ENCODE results near the gene IGFLR1. TPM values are rescaled to one million over a fixed set of nuclear protein-coding genes. Genes with fewer than 3 reads are reported as not detected.

The IGFLR1 gene
- total and polyA plus RNA-seq, 3 experiments from 2014 or later: 96.7 to 110 (median 108) TPM

DNA sequence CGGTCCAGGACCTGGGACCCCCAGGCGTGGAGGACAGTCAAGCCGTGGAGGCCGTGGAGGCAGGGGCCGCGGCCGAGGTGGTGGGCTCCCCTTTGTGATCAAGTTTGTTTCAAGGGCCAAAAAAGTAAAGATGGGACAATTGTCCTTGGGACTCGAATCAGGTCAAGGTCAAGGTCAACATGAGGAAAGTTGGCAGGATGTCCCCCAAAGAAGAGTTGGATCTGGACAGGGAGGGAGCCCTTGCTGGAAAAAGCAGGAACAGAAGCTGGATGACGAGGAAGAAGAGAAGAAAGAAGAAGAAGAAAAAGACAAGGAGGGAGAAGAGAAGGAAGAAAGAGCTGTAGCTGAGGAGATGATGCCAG, 22.1 kb downstream of the IGFLR1 start:
- CTCF ChIA-PET: interaction anchor here (0.9 kb wide), 1 partner anchor 17 kb away, joined by 4 read pairs; no protein-coding TSS in a partner anchor
- peak overlapping the region in 4 of 8 donors; percentile 39 to 73 (median 50) for H3K27ac Mint-ChIP-seq
- Histone ChIP-seq H3K27me3 (ENCODE audit: insufficient read depth, low read length, poor library complexity, severe bottlenecking) (no peaks in the 10 kb centered on the region), H3K4me1 (ENCODE audit: insufficient read depth, low read length) (peaks cover 30% of the 10 kb centered on the region), H3K36me3 (ENCODE audit: insufficient read depth, low read length) (peaks cover 31% of the 10 kb centered on the region), H3K27ac (ENCODE audit: low read depth, low read length) (no peak overlapping the region), H3K9me3 (ENCODE audit: low read length) (no peaks in the 10 kb centered on the region), H3K4me3 (ENCODE audit: low read length) (no peak overlapping the region)
- DNase-seq: no peak
- no peaks in the 10 kb centered on the region for H3K9me3 Mint-ChIP-seq
- peaks cover 4 to 62% (median 5%) of the 10 kb centered on the region in 3 donors for H3K36me3 Mint-ChIP-seq
- peak overlapping the region in 4 of 7 donors; percentile 24 to 74 (median 40) for H3K4me3 Mint-ChIP-seq
- H3K27me3 Mint-ChIP-seq: peaks cover 0 to 2% of the 10 kb centered on the region in 2 donors
- peaks cover 24 to 44% (median 27%) of the 10 kb centered on the region in 3 donors for H3K4me1 Mint-ChIP-seq
- POLR2A ChIA-PET: interaction anchor here (1.7 kb wide), 1 partner anchor 25 kb away, joined by 4 read pairs; the partner anchor contains the start of genes PSENEN and U2AF1L4

DNA sequence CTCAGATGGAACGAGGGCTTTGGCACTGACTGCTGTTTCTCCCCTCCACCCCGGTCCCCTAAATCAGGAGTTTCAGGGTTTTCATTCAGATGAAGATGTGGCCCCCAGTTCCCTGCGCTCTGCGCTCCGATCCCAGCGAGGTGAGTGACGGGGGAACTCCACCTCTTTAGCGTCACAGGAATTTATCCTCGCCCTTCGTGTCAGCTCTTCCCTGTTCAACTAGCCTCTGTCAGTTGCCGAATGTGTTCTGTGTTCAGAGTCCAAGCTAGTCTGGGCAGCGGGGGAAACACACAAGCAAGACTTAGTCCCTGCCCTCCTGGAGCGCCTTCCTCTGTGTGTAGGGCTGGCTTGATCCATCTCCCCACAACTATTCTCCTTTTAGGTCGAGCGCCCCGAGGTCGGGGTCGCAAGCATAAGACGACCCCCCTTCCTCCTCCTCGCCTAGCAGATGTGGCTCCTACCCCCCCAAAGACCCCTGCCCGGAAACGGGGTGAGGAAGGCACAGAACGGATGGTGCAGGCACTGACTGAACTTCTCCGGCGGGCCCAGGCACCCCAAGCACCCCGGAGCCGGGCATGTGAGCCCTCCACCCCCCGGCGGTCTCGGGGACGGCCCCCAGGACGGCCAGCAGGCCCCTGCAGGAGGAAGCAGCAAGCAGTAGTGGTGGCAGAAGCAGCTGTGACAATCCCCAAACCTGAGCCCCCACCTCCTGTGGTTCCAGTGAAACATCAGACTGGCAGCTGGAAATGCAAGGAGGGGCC, 22.7 kb downstream of the IGFLR1 start:
- POLR2A ChIA-PET: interaction anchor here (0.5 to 1.9 kb wide), 7 partner anchors 7 to 28 kb away, joined by 3 to 11 read pairs (median 5); partner anchors contain the start of genes IGFLR1, LIN37, PSENEN and U2AF1L4
- DNase-seq: no peak
- Mint-ChIP-seq H3K27ac (peak overlapping the region; percentile 19 to 93 (median 75)), H3K4me1 (peaks cover 28 to 50% (median 33%) of the 10 kb centered on the region in 3 donors), H3K9me3 (no peaks in the 10 kb centered on the region), H3K4me3 (peak overlapping the region; percentile 86 to 95 (median 90)), H3K27me3 (peaks cover 0 to 2% of the 10 kb centered on the region in 2 donors), H3K36me3 (peaks cover 4 to 56% (median 5%) of the 10 kb centered on the region in 3 donors)
- H3K36me3 ChIP-seq (ENCODE audit: insufficient read depth, low read length): peaks cover 25% of the 10 kb centered on the region
- peak overlapping the region; percentile 76 for H3K27ac ChIP-seq (ENCODE audit: low read depth, low read length)
- H3K4me3 ChIP-seq (ENCODE audit: low read length): peak overlapping the region; percentile 72
- H3K27me3 ChIP-seq (ENCODE audit: insufficient read depth, low read length, poor library complexity, severe bottlenecking): no peaks in the 10 kb centered on the region
- CTCF ChIA-PET: interaction anchor here (0.6 to 1.4 kb wide), 4 partner anchors 18 to 107 kb away, joined by 3 to 5 read pairs (median 4); partner anchors contain the start of gene HAUS5
- no peaks in the 10 kb centered on the region for H3K9me3 ChIP-seq (ENCODE audit: low read length)
- peaks cover 35% of the 10 kb centered on the region for H3K4me1 ChIP-seq (ENCODE audit: insufficient read depth, low read length)

DNA sequence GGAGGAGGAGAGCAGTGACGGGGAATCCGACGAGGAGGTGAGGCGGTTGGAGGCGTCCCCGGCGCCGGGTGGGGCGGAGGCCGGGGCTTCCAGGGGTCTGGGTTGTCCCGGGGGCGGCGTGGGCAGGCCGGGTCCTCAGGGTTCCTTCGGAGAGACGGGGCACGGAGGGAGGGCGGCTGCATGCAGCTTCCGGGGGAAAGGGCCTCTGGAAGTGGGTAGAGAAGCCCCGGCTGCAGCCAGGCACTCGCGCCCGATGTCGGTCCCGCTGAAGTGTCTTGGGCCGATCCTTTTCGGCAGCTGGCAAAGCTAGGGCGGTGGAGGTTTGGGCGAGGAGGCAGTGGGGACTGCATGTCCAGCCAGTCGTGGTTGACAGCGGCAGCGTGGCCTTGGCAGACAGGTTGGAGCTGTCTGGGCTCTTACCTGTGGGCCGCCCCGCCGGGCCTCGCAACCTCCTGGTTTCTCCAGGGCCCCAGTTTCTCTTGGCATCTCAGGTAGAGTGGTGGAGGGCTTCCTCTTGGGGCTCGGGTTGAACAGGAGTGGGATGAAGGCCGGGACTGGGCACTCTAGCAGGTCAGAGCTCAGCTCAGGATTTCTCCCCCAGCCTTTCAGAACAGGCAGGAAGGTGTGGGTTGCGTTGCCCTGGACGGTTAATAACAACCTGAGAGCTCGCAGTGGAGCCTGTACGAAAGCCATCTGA, 23.8 kb downstream of the IGFLR1 start:
- H3K4me1 ChIP-seq (ENCODE audit: insufficient read depth, low read length): peaks cover 46% of the 10 kb centered on the region
- Mint-ChIP-seq H3K27ac (peak overlapping the region; percentile 74 to 96 (median 88)), H3K4me1 (peaks cover 39 to 61% (median 44%) of the 10 kb centered on the region in 3 donors), H3K36me3 (peaks cover 0 to 47% (median 4%) of the 10 kb centered on the region in 3 donors), H3K27me3 (peaks cover 0 to 4% of the 10 kb centered on the region in 2 donors), H3K4me3 (peak overlapping the region; percentile 86 to 95 (median 90)), H3K9me3 (no peaks in the 10 kb centered on the region)
- H3K4me3 ChIP-seq (ENCODE audit: low read length): peak overlapping the region; percentile 72
- H3K36me3 ChIP-seq (ENCODE audit: insufficient read depth, low read length): peaks cover 14% of the 10 kb centered on the region
- H3K27ac ChIP-seq (ENCODE audit: low read depth, low read length): peak overlapping the region; percentile 76
- POLR2A ChIA-PET: interaction anchor here (0.5 to 1.9 kb wide), 9 partner anchors 8 to 30 kb away, joined by 3 to 11 read pairs (median 5); partner anchors contain the start of genes IGFLR1, LIN37, PSENEN and U2AF1L4
- H3K9me3 ChIP-seq (ENCODE audit: low read length): no peaks in the 10 kb centered on the region
- peak; percentile 36 to 66 (median 43) for DNase-seq
- CTCF ChIA-PET: interaction anchor here (0.7 to 1.4 kb wide), 5 partner anchors 12 to 106 kb away, joined by 3 to 5 read pairs (median 3); partner anchors contain the start of gene HAUS5
- no peaks in the 10 kb centered on the region for H3K27me3 ChIP-seq (ENCODE audit: insufficient read depth, low read length, poor library complexity, severe bottlenecking)

DNA sequence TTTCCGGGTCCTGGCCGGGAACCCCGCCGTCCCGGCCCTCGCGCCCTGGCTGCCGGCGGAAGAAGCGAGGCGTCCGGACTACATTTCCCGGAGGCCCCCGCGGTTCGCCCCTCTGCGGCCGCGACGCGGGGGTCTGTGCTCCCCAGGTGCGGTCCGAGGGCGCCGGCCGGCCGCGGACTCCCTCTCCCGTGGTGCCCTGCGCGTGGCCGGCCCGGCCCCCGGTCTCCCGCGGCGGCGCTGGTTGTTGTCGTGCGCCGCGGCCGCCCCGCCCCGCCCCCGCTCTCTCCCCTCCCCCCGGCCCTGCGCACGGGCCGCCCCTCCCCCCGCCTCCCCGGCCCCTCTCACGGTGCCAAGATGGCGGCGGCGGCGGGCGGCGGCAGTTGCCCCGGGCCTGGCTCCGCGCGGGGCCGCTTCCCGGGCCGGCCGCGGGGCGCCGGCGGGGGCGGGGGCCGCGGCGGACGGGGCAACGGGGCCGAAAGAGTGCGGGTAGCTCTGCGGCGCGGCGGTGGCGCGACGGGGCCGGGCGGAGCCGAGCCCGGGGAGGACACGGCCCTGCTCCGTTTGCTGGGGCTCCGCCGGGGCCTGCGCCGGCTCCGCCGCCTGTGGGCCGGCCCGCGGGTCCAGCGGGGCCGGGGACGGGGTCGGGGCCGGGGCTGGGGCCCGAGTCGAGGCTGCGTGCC, 24.4 kb downstream of the IGFLR1 start, which contains the start of gene KMT2B:
TSS of gene KMT2B (plus strand) at position 339 of the 680 bp plus-strand sequence. CDS start at position 355, 16 bp downstream.
- Histone ChIP-seq H3K27ac (ENCODE audit: low read depth, low read length) (peak within 1 kb of the TSS; percentile 76), H3K4me3 (ENCODE audit: low read length) (peak within 1 kb of the TSS; percentile 89), H3K27me3 (ENCODE audit: insufficient read depth, low read length, poor library complexity, severe bottlenecking) (no peaks in the 10 kb centered on the region), H3K36me3 (ENCODE audit: insufficient read depth, low read length) (peaks cover 8% of the 10 kb centered on the region), H3K4me1 (ENCODE audit: insufficient read depth, low read length) (peaks cover 53% of the 10 kb centered on the region), H3K9me3 (ENCODE audit: low read length) (no peaks in the 10 kb centered on the region)
- DNase-seq: no peak
- Mint-ChIP-seq H3K27me3 (peaks cover 0 to 4% of the 10 kb centered on the region in 2 donors), H3K9me3 (no peaks in the 10 kb centered on the region), H3K27ac (peak within 1 kb of the TSS; percentile 83 to 98 (median 94)), H3K4me1 (peaks cover 44 to 64% (median 51%) of the 10 kb centered on the region in 3 donors), H3K4me3 (peak within 1 kb of the TSS; percentile 88 to 98 (median 91)), H3K36me3 (peaks cover 0 to 40% (median 2%) of the 10 kb centered on the region in 3 donors)
- ChIA-PET CTCF (interaction anchor here (1.1 to 1.4 kb wide), 3 partner anchors 13 to 25 kb away, joined by 3 to 5 read pairs (median 3); no protein-coding TSS in a partner anchor), POLR2A (interaction anchor here (0.9 to 1.9 kb wide), 7 partner anchors 15 to 30 kb away, joined by 3 to 11 read pairs (median 5); partner anchors contain the start of genes IGFLR1, LIN37, PSENEN and U2AF1L4)

DNA sequence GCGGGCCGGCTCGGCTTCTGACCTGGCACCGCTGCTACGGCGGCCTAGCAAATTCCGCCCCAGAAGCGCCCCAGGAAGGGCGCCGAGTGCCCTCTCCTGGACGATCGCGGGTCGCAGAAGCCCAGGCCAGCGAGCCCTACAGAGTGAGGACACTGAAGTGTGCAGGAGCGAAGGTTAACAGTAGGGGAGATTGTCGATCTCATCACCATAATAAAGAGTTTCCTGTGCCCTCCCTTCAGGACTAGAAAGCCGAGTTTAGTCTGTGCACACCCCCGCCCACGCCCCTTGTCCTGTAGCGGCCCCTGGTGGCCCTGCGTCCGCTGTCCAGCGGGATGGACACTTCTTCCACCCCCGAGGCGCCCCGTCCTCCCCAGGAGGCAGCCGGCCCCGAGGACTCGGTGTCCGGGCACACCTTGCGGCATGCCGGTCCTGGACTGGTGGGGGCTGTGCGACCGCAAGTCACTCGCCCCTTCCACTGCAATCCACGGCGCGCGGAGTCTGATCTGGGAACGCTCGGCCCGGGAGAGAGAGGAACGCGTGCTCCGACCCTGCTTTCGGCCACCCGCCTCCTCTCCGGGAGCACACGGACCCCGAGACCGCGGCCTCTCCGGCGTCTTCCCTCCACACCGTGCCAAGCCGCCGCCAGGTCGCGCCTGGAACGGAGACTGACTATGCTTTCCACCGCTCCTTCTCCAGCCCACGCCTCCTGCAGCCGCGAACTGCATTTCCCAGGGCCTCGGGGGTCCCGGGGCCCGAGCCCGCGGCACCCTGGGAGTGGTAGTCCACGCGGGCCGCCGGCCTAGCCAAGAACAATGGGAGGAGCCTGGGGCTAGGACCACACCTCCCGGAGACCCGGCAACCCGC, 25.2 kb downstream of the IGFLR1 start:
- Mint-ChIP-seq H3K4me3 (peak overlapping the region; percentile 86 to 98 (median 91)), H3K27ac (peak overlapping the region; percentile 83 to 98 (median 94))
- POLR2A ChIA-PET: interaction anchor here (1.9 kb wide), 1 partner anchor 28 kb away, joined by 6 read pairs; the partner anchor contains the start of genes PSENEN and U2AF1L4

DNA sequence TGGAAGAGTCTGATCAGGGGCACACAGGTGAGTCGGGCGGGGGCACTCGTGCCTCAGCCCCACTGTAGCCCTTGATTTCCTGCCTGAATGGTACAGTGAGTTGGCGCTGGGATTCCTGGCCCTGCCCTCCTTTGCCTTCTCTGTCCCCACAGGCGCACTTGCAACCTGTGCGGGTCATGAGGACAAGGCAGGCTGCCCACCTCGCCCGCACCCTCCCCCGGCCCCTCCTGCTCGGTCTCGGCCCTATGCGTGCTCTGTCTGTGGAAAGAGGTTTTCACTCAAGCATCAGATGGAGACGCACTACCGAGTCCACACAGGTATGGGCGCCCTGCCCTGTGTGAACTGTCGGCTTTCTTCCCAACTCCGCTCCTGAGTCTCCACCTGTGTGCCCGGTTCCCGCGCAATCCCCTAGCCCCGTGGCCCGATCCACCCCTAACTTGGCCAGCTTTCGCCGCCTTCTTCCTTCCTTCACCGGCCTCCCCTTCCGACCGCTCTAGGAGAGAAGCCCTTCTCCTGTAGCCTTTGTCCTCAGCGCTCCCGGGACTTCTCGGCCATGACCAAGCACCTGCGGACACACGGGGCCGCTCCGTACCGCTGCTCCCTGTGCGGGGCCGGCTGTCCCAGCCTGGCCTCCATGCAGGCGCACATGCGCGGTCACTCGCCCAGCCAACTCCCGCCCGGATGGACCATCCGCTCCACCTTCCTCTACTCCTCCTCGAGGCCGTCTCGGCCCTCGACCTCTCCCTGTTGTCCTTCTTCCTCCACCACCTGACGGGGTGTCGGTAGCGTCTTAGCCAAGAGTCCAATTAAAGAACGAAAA, 26.1 kb downstream of the IGFLR1 start:
- peaks cover 0 to 25% (median 2%) of the 10 kb centered on the region in 3 donors for H3K36me3 Mint-ChIP-seq

More for the DNA sequence above, 25.2 kb downstream of the IGFLR1 start:
- H3K9me3 ChIP-seq (ENCODE audit: low read length): no peaks in the 10 kb centered on the region
- H3K4me1 Mint-ChIP-seq: peaks cover 50 to 72% (median 58%) of the 10 kb centered on the region in 3 donors
- H3K27me3 Mint-ChIP-seq: peaks cover 0 to 4% of the 10 kb centered on the region in 2 donors
- H3K27ac ChIP-seq (ENCODE audit: low read depth, low read length): peak overlapping the region; percentile 72
- H3K27me3 ChIP-seq (ENCODE audit: insufficient read depth, low read length, poor library complexity, severe bottlenecking): no peaks in the 10 kb centered on the region
- H3K4me3 ChIP-seq (ENCODE audit: low read length): peak overlapping the region; percentile 89
- peaks cover 0 to 32% (median 2%) of the 10 kb centered on the region in 3 donors for H3K36me3 Mint-ChIP-seq
- H3K4me1 ChIP-seq (ENCODE audit: insufficient read depth, low read length): peaks cover 61% of the 10 kb centered on the region
- H3K36me3 ChIP-seq (ENCODE audit: insufficient read depth, low read length): no peaks in the 10 kb centered on the region
- DNase-seq: peak; percentile 95 to 98 (median 98)
- H3K9me3 Mint-ChIP-seq: no peaks in the 10 kb centered on the region
- CTCF ChIA-PET: interaction anchor here (0.6 to 4.0 kb wide), 4 partner anchors 14 to 46 kb away, joined by 3 to 20 read pairs (median 4); no protein-coding TSS in a partner anchor

More for the DNA sequence above, 26.1 kb downstream of the IGFLR1 start:
- Histone ChIP-seq H3K36me3 (ENCODE audit: insufficient read depth, low read length) (no peaks in the 10 kb centered on the region), H3K4me3 (ENCODE audit: low read length) (peak overlapping the region; percentile 89), H3K27ac (ENCODE audit: low read depth, low read length) (peak overlapping the region; percentile 72), H3K4me1 (ENCODE audit: insufficient read depth, low read length) (peaks cover 66% of the 10 kb centered on the region), H3K27me3 (ENCODE audit: insufficient read depth, low read length, poor library complexity, severe bottlenecking) (no peaks in the 10 kb centered on the region), H3K9me3 (ENCODE audit: low read length) (no peaks in the 10 kb centered on the region)
- ChIA-PET POLR2A (interaction anchor here (0.5 to 1.2 kb wide), 2 partner anchors 32 to 189 kb away, joined by 3 to 6 read pairs; partner anchors contain the start of gene LIN37), CTCF (interaction anchor here (0.6 to 4.0 kb wide), 4 partner anchors 13 to 45 kb away, joined by 3 to 20 read pairs (median 4); no protein-coding TSS in a partner anchor)
- H3K27me3 Mint-ChIP-seq: peaks cover 0 to 5% of the 10 kb centered on the region in 2 donors
- DNase-seq: peak in 1 of 5 donors; percentile 25
- no peaks in the 10 kb centered on the region for H3K9me3 Mint-ChIP-seq
- peaks cover 54 to 72% (median 64%) of the 10 kb centered on the region in 3 donors for H3K4me1 Mint-ChIP-seq
- H3K4me3 Mint-ChIP-seq: peak overlapping the region; percentile 86 to 98 (median 91)
- peak overlapping the region; percentile 74 to 98 (median 94) for H3K27ac Mint-ChIP-seq
